ENCODE data around the gene DNAJC17.

Gene DNAJC17

GRCh38 chr15:40759961-40760360, 47.3 kb downstream of the DNAJC17 start:
- no peaks in the 10 kb centered on the region for H3K9me3 ChIP-seq (replicated peaks; ENCODE audit: low read length)
- peaks cover 4% of the 10 kb centered on the region for H3K27me3 ChIP-seq (ENCODE audit: control insufficient read depth, insufficient read depth, low read length)

GRCh38 chr15:40756938-40757337, 50.3 kb downstream of the DNAJC17 start:
- Histone ChIP-seq H3K4me3 (ENCODE audit: low read length) (no peak overlapping the region), H3K4me1 (ENCODE audit: control insufficient read depth, insufficient read depth, low read length) (peaks cover 6% of the 10 kb centered on the region), H3K4me2 (ENCODE audit: low read length) (no peak overlapping the region), H3K9ac (ENCODE audit: low read depth, low read length) (no peak overlapping the region), H3K9me3 (replicated peaks; ENCODE audit: low read length) (no peaks in the 10 kb centered on the region), H3K27me3 (ENCODE audit: control insufficient read depth, insufficient read depth, low read length) (peaks cover 4% of the 10 kb centered on the region), H3K36me3 (ENCODE audit: insufficient read depth, low read length) (peaks cover 2% of the 10 kb centered on the region)

More at GRCh38 chr15:40759961-40760360, 47.3 kb downstream of the DNAJC17 start:
- Histone ChIP-seq H3K4me1 (ENCODE audit: control insufficient read depth, insufficient read depth, low read length) (peaks cover 28% of the 10 kb centered on the region), H3K4me3 (ENCODE audit: low read length) (no peak overlapping the region), H3K4me2 (ENCODE audit: low read length) (no peak overlapping the region), H3K9ac (ENCODE audit: low read depth, low read length) (no peak overlapping the region), H3K36me3 (ENCODE audit: insufficient read depth, low read length) (no peaks in the 10 kb centered on the region)

- H3K27me3 ChIP-seq (ENCODE audit: control insufficient read depth, insufficient read depth, low read length) = peaks cover 4% of the 10 kb centered on the region
- peak overlapping the region; percentile 100 for H3K4me2 ChIP-seq (ENCODE audit: low read length)
- H3K36me3 ChIP-seq (ENCODE audit: insufficient read depth, low read length) = peaks cover 11% of the 10 kb centered on the region
- peaks cover 6% of the 10 kb centered on the region for H3K4me1 ChIP-seq (ENCODE audit: control insufficient read depth, insufficient read depth, low read length)
- peak overlapping the region; percentile 100 for H3K4me3 ChIP-seq (ENCODE audit: low read length)
- H3K9ac ChIP-seq (ENCODE audit: low read depth, low read length) = peak overlapping the region; percentile 97
- H3K9me3 ChIP-seq (replicated peaks; ENCODE audit: low read length) = no peaks in the 10 kb centered on the region
These were observed 51.5 kb downstream of the DNAJC17 start for GRCh38 chr15:40755812-40756208.

GRCh38 chr15:40754883-40755811, 52.1 kb downstream of the DNAJC17 start, which contains the start of gene RMDN3:
TSS of gene RMDN3 (minus strand) at chr15:40755254. CDS start at chr15:40754783, 471 bp downstream.
- Histone ChIP-seq H3K36me3 (ENCODE audit: insufficient read depth, low read length) (peaks cover 14% of the 10 kb centered on the region), H3K4me2 (ENCODE audit: low read length) (peak within 1 kb of the TSS; percentile 100), H3K27me3 (ENCODE audit: control insufficient read depth, insufficient read depth, low read length) (no peaks in the 10 kb centered on the region), H3K4me1 (ENCODE audit: control insufficient read depth, insufficient read depth, low read length) (peaks cover 6% of the 10 kb centered on the region), H3K4me3 (ENCODE audit: low read length) (peak within 1 kb of the TSS; percentile 100), H3K9ac (ENCODE audit: low read depth, low read length) (peak within 1 kb of the TSS; percentile 97), H3K9me3 (replicated peaks; ENCODE audit: low read length) (no peaks in the 10 kb centered on the region)

GRCh38 chr15:40754574-40754882, 52.7 kb downstream of the DNAJC17 start:
- peak overlapping the region; percentile 97 for H3K9ac ChIP-seq (ENCODE audit: low read depth, low read length)
- peak overlapping the region; percentile 100 for H3K4me2 ChIP-seq (ENCODE audit: low read length)
- peaks cover 17% of the 10 kb centered on the region for H3K36me3 ChIP-seq (ENCODE audit: insufficient read depth, low read length)
- H3K4me3 ChIP-seq (ENCODE audit: low read length) = peak overlapping the region; percentile 100
- H3K9me3 ChIP-seq (replicated peaks; ENCODE audit: low read length) = no peaks in the 10 kb centered on the region
- no peaks in the 10 kb centered on the region for H3K27me3 ChIP-seq (ENCODE audit: control insufficient read depth, insufficient read depth, low read length)
- H3K4me1 ChIP-seq (ENCODE audit: control insufficient read depth, insufficient read depth, low read length) = peaks cover 6% of the 10 kb centered on the region

GRCh38 chr15:40751745-40752144, 55.5 kb downstream of the DNAJC17 start:
- no peak overlapping the region for H3K4me2 ChIP-seq (ENCODE audit: low read length)
- no peak overlapping the region for H3K4me3 ChIP-seq (ENCODE audit: low read length)
- no peaks in the 10 kb centered on the region for H3K9me3 ChIP-seq (replicated peaks; ENCODE audit: low read length)
- H3K36me3 ChIP-seq (ENCODE audit: insufficient read depth, low read length) = peaks cover 29% of the 10 kb centered on the region
- H3K27me3 ChIP-seq (ENCODE audit: control insufficient read depth, insufficient read depth, low read length) = no peaks in the 10 kb centered on the region
- peaks cover 6% of the 10 kb centered on the region for H3K4me1 ChIP-seq (ENCODE audit: control insufficient read depth, insufficient read depth, low read length)
- no peak overlapping the region for H3K9ac ChIP-seq (ENCODE audit: low read depth, low read length)

GRCh38 chr15:40750885-40751284, 56.4 kb downstream of the DNAJC17 start:
- H3K9me3 ChIP-seq (replicated peaks; ENCODE audit: low read length) = no peaks in the 10 kb centered on the region
- peaks cover 30% of the 10 kb centered on the region for H3K36me3 ChIP-seq (ENCODE audit: insufficient read depth, low read length)
- H3K9ac ChIP-seq (ENCODE audit: low read depth, low read length) = no peak overlapping the region
- no peak overlapping the region for H3K4me3 ChIP-seq (ENCODE audit: low read length)
- H3K27me3 ChIP-seq (ENCODE audit: control insufficient read depth, insufficient read depth, low read length) = no peaks in the 10 kb centered on the region
- no peak overlapping the region for H3K4me2 ChIP-seq (ENCODE audit: low read length)
- peaks cover 8% of the 10 kb centered on the region for H3K4me1 ChIP-seq (ENCODE audit: control insufficient read depth, insufficient read depth, low read length)

GRCh38 chr15:40749151-40749630, 58.1 kb downstream of the DNAJC17 start:
- peaks cover 10% of the 10 kb centered on the region for H3K4me1 ChIP-seq (ENCODE audit: control insufficient read depth, insufficient read depth, low read length)
- no peaks in the 10 kb centered on the region for H3K9me3 ChIP-seq (replicated peaks; ENCODE audit: low read length)
- peaks cover 42% of the 10 kb centered on the region for H3K36me3 ChIP-seq (ENCODE audit: insufficient read depth, low read length)
- H3K27me3 ChIP-seq (ENCODE audit: control insufficient read depth, insufficient read depth, low read length) = no peaks in the 10 kb centered on the region
- H3K9ac ChIP-seq (ENCODE audit: low read depth, low read length) = no peak overlapping the region
- no peak overlapping the region for H3K4me2 ChIP-seq (ENCODE audit: low read length)
- no peak overlapping the region for H3K4me3 ChIP-seq (ENCODE audit: low read length)

- Histone ChIP-seq H3K27me3 (ENCODE audit: control insufficient read depth, insufficient read depth, low read length) (no peaks in the 10 kb centered on the region), H3K4me1 (ENCODE audit: control insufficient read depth, insufficient read depth, low read length) (peaks cover 20% of the 10 kb centered on the region), H3K4me2 (ENCODE audit: low read length) (no peak overlapping the region), H3K9me3 (replicated peaks; ENCODE audit: low read length) (no peaks in the 10 kb centered on the region), H3K36me3 (ENCODE audit: insufficient read depth, low read length) (peaks cover 53% of the 10 kb centered on the region), H3K4me3 (ENCODE audit: low read length) (no peak overlapping the region), H3K9ac (ENCODE audit: low read depth, low read length) (no peak overlapping the region)
These were observed 59.3 kb downstream of the DNAJC17 start for GRCh38 chr15:40747685-40748631.

- H3K9ac ChIP-seq (ENCODE audit: low read depth, low read length) = no peak overlapping the region
- no peaks in the 10 kb centered on the region for H3K27me3 ChIP-seq (ENCODE audit: control insufficient read depth, insufficient read depth, low read length)
- no peak overlapping the region for H3K4me3 ChIP-seq (ENCODE audit: low read length)
- H3K9me3 ChIP-seq (replicated peaks; ENCODE audit: low read length) = no peaks in the 10 kb centered on the region
- H3K36me3 ChIP-seq (ENCODE audit: insufficient read depth, low read length) = peaks cover 60% of the 10 kb centered on the region
- peaks cover 20% of the 10 kb centered on the region for H3K4me1 ChIP-seq (ENCODE audit: control insufficient read depth, insufficient read depth, low read length)
- no peak overlapping the region for H3K4me2 ChIP-seq (ENCODE audit: low read length)
These were observed 60.3 kb downstream of the DNAJC17 start for GRCh38 chr15:40746916-40747418.

GRCh38 chr15:40744815-40745152, 62.5 kb downstream of the DNAJC17 start:
- Histone ChIP-seq H3K27me3 (ENCODE audit: control insufficient read depth, insufficient read depth, low read length) (no peaks in the 10 kb centered on the region), H3K4me2 (ENCODE audit: low read length) (no peak overlapping the region), H3K36me3 (ENCODE audit: insufficient read depth, low read length) (peaks cover 51% of the 10 kb centered on the region), H3K9me3 (replicated peaks; ENCODE audit: low read length) (no peaks in the 10 kb centered on the region), H3K9ac (ENCODE audit: low read depth, low read length) (no peak overlapping the region), H3K4me1 (ENCODE audit: control insufficient read depth, insufficient read depth, low read length) (peaks cover 20% of the 10 kb centered on the region), H3K4me3 (ENCODE audit: low read length) (no peak overlapping the region)

All from skeletal muscle satellite cell (primary cell).